Osteocyte (in vitro differentiated cells): ENCODE measurements around the gene SLC4A5. TPM values are rescaled to one million over a fixed set of nuclear protein-coding genes. Genes with fewer than 3 reads are reported as not detected.

Experiments used
- DNase-seq: peaks from one replicate; pipeline ENCODE4 v3.0.0; 2021; ENCODE audit warnings: mixed read lengths; ENCODE audit not compliant: unreplicated experiment; ENCODE audit errors: extremely low spot score
- H3K27ac Mint-ChIP-seq: one replicate; pipeline ENCODE4 v1.8.0; 2021; ENCODE audit warnings: mild to moderate bottlenecking, mixed read lengths; ENCODE audit not compliant: unreplicated experiment
- H3K27me3 Mint-ChIP-seq: one replicate; pipeline ENCODE4 v1.8.0; 2021; ENCODE audit warnings: mixed read lengths; ENCODE audit not compliant: unreplicated experiment
- H3K36me3 Mint-ChIP-seq: one replicate; pipeline ENCODE4 v1.8.0; 2021; ENCODE audit warnings: mixed read lengths; ENCODE audit not compliant: unreplicated experiment
- H3K4me1 Mint-ChIP-seq: one replicate; pipeline ENCODE4 v1.8.0; 2021; ENCODE audit warnings: mixed read lengths; ENCODE audit not compliant: unreplicated experiment
- H3K4me3 Mint-ChIP-seq: one replicate; pipeline ENCODE4 v1.8.0; 2021; ENCODE audit warnings: mild to moderate bottlenecking, moderate library complexity, mixed read lengths; ENCODE audit not compliant: unreplicated experiment
- H3K9me3 Mint-ChIP-seq: one replicate; pipeline ENCODE4 v1.8.0; 2021; ENCODE audit warnings: mixed read lengths; ENCODE audit not compliant: unreplicated experiment
- total RNA-seq: library from RNA; stranded (reverse); gene quantifications from 2 replicates; pipeline ENCODE4 v1.2.1, GENCODE V29; 2021
- TF ChIP-seq, protein P1 (sequence below): fragments of 200-600 bp; sonication (generic); IDR thresholded peaks from 2 replicates; pipeline ENCODE4 v1.5.0; 2021; ENCODE audit warnings: antibody characterized with exemption, mild to moderate bottlenecking, moderate library complexity

The SLC4A5 gene
- total RNA-seq, 1 donor from 2014 or later: 1.6 TPM

DNA sequence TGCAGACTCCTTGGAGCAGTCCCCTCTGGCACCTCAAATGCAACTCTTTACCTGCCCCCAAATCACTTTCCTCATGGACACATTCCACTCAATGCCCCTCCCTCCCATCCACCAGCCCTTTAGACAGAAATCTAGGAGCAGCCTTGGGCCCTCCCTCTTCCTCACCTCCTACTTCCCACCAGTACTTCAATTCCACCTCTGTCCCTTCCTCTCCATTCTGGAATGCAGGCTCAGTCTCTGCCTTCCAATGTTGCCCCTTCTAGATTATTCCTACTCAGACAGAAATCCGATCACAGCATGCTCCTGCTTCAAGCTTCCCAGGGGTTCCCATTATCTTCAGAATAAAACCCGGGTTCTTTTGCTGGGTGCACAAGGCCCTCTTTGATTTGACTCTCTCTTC lies 82.7 kb downstream of the SLC4A5 start:
- Mint-ChIP-seq H3K4me1 (peaks cover 3% of the 10 kb centered on the region), H3K9me3 (no peaks in the 10 kb centered on the region), H3K27me3 (peaks cover 9% of the 10 kb centered on the region), H3K36me3 (no peaks in the 10 kb centered on the region), H3K4me3 (no peak overlapping the region), H3K27ac (no peak overlapping the region)
- TF ChIP-seq, protein P1, sequence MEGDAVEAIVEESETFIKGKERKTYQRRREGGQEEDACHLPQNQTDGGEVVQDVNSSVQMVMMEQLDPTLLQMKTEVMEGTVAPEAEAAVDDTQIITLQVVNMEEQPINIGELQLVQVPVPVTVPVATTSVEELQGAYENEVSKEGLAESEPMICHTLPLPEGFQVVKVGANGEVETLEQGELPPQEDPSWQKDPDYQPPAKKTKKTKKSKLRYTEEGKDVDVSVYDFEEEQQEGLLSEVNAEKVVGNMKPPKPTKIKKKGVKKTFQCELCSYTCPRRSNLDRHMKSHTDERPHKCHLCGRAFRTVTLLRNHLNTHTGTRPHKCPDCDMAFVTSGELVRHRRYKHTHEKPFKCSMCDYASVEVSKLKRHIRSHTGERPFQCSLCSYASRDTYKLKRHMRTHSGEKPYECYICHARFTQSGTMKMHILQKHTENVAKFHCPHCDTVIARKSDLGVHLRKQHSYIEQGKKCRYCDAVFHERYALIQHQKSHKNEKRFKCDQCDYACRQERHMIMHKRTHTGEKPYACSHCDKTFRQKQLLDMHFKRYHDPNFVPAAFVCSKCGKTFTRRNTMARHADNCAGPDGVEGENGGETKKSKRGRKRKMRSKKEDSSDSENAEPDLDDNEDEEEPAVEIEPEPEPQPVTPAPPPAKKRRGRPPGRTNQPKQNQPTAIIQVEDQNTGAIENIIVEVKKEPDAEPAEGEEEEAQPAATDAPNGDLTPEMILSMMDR: no peak
- no peak for DNase-seq

DNA sequence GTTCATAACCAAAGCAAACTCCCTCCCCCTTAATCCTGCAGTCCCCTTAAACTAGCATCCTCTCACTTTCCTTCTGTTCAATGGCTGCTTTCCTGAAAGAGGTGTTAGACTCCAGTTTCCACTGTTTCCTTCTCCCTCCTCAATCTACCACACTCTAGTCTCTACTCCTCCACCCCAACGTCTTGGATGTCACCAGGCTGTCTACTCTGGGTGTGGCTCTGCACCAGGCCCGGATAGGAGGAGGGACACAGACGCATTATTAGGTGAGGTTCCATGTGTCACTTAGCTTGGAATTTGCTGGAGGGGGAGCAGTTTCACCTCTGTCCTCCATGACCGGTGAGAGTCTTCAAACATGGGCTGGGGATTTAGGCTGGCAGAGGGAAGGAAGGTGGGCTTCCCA lies 83.5 kb downstream of the SLC4A5 start:
- TF ChIP-seq, protein P1: no peak
- H3K27ac Mint-ChIP-seq: no peak overlapping the region
- no peak for DNase-seq
- no peaks in the 10 kb centered on the region for H3K9me3 Mint-ChIP-seq
- H3K27me3 Mint-ChIP-seq: peaks cover 4% of the 10 kb centered on the region
- H3K4me3 Mint-ChIP-seq: no peak overlapping the region
- H3K36me3 Mint-ChIP-seq: no peaks in the 10 kb centered on the region
- peaks cover 3% of the 10 kb centered on the region for H3K4me1 Mint-ChIP-seq

DNA sequence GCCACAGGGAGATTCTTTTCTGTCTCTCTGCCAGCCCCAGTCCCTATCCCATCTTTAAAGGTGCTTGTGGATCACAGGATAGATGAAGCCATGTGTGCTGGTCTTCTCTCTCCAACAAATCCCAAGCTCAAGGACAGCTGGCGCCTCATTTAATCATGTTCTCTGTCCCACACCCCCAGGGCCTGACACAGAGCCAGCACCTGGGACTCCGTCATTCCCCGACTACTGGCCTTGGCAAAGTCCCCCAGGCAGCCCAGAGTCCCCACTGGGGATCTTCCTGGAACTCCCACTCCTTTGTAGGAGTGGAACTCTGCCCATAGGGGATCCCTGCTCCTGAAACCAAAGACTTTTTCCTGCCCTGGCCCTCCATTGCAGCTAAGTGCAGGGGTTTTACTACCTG lies 84.0 kb downstream of the SLC4A5 start:
- Mint-ChIP-seq H3K4me3 (no peak overlapping the region), H3K27ac (no peak overlapping the region), H3K36me3 (no peaks in the 10 kb centered on the region), H3K27me3 (peaks cover 8% of the 10 kb centered on the region), H3K4me1 (peaks cover 3% of the 10 kb centered on the region), H3K9me3 (no peaks in the 10 kb centered on the region)
- TF ChIP-seq, protein P1: no peak
- DNase-seq: no peak

DNA sequence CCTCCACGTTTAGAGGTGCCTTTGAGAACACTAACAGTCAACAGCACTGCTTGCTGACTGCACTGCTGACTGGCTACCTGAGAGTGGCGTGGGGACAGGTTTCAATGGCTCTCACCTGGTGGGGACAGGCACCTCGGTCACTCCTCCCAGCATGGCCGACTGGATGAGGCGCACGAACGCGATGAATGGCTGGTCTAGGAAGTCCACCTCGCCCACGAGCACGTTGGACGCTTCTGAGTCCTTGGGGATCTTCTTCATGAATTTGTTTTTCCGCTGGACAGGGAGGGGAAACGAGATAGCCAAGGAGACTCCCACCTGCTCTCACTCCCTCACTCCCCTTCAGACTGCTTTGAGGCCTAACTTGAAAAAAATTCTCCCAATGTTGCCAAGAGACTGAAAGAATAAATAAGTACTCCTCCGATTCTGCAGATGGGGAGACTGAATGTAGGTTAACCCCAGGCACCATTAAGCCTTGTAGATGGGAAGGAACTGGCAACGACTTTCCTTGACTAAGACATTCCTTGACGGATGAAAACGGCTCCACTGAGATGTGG lies 87.5 kb downstream of the SLC4A5 start:
- no peak overlapping the region for H3K4me3 Mint-ChIP-seq
- no peak for DNase-seq
- TF ChIP-seq, protein P1: no peak
- H3K27me3 Mint-ChIP-seq: peaks cover 17% of the 10 kb centered on the region
- no peaks in the 10 kb centered on the region for H3K36me3 Mint-ChIP-seq
- no peaks in the 10 kb centered on the region for H3K4me1 Mint-ChIP-seq
- no peaks in the 10 kb centered on the region for H3K9me3 Mint-ChIP-seq
- no peak overlapping the region for H3K27ac Mint-ChIP-seq

DNA sequence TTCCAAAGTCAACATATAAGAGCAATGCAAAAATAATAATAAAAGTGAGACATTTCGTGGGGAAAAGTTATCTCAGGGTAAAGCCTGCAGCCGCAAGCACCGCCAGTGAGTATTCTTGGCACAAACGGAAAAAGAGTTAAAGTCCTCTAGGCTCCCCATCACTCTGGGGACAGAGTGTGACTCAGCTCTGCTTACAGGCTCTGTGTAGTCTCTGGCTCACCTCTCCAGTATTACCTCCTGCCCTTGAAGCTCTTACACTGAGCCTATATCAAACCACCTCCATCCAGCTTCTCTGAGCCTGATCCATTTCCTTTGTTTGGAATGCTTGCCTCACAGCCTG lies 89.3 kb downstream of the SLC4A5 start:
- no peak for DNase-seq
- TF ChIP-seq, protein P1: no peak

More for the DNA sequence above, 89.3 kb downstream of the SLC4A5 start:
- Mint-ChIP-seq H3K4me1 (no peaks in the 10 kb centered on the region), H3K36me3 (no peaks in the 10 kb centered on the region), H3K27me3 (peaks cover 14% of the 10 kb centered on the region), H3K9me3 (no peaks in the 10 kb centered on the region), H3K4me3 (no peak overlapping the region), H3K27ac (no peak overlapping the region)
